ENCODE results near the gene CR2. TPM values are rescaled to one million over a fixed set of nuclear protein-coding genes. Genes with fewer than 3 reads are reported as not detected.

Gene CR2
- total and polyA plus RNA-seq, 7 donors, result 0.01 to 0.27 (median 0.16) TPM; not detected in 3

DNA sequence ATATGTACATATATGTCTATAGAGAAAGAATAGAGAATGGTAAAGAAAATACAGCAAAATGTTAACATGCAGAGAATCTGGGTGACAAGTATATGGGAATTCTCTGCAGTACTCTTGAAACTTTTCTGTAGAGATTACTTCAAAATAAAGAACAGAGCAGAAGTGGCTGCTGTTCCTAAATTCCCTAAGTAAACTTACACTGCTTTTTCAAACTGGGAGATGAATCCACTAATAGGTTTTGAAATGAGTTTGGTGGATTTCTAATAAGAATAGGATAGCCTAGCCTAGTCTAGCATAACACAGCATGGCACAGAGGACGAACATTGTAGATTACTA, 450 bp upstream of the CR2 start:
- intact Hi-C loops (cut with DNase I), result no loop called here
- no peaks in the 10 kb centered on the region for H3K36me3 ChIP-seq (ENCODE audit: insufficient read depth in 1 of 2, low read depth in 1 of 2)
- H3K27me3 ChIP-seq (ENCODE audit: insufficient read depth in 3 of 3, low read length in 2 of 3), result peaks cover 0 to 64% (median 9%) of the 10 kb centered on the region in 3 donors
- no peaks in the 10 kb centered on the region for H3K9me3 ChIP-seq
- H3K4me3 ChIP-seq, result peak overlapping the region; percentile 61
- no peak overlapping the region for H3K27ac ChIP-seq
- peak in 1 of 4 donors; percentile 29 for ATAC-seq
- DNase-seq, result no peak
- no peaks in the 10 kb centered on the region for H3K4me1 ChIP-seq
- TF ChIP-seq, protein P1, sequence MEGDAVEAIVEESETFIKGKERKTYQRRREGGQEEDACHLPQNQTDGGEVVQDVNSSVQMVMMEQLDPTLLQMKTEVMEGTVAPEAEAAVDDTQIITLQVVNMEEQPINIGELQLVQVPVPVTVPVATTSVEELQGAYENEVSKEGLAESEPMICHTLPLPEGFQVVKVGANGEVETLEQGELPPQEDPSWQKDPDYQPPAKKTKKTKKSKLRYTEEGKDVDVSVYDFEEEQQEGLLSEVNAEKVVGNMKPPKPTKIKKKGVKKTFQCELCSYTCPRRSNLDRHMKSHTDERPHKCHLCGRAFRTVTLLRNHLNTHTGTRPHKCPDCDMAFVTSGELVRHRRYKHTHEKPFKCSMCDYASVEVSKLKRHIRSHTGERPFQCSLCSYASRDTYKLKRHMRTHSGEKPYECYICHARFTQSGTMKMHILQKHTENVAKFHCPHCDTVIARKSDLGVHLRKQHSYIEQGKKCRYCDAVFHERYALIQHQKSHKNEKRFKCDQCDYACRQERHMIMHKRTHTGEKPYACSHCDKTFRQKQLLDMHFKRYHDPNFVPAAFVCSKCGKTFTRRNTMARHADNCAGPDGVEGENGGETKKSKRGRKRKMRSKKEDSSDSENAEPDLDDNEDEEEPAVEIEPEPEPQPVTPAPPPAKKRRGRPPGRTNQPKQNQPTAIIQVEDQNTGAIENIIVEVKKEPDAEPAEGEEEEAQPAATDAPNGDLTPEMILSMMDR (IDR thresholded peaks at IDR 0.05), result no peak
- 10 to 23% (median 14%) methylated on average over 1 of the region's 1 CpG for WGBS, 3 donors

DNA sequence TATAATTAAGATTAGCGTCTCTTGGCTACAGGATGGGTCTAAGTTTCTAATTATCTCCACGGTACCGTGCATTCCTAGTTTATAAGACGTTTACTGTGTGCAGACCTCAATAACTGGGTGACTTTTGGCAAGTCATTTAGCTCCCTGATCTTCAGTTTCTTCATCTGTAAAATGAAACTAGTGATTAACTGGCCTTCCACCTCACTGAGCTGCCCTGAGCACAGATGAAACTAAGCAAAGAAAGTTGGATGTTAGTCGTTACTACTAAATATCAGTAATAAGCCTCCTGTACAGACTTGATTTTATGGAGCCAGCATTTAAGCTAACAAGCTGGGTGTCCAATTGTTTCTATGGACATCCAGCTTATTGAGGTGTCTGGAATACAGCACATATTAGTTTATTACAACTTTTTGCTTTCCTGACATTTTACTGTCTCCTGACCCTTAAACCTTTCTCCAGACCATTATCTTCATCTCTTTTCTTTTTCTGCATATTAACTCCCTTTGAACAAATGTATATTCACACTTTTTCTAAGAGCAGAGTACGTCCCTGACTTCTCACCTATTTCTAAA, 1.1 kb downstream of the CR2 start:
- 38 to 44% (median 43%) methylated on average over 6 of the region's 6 CpGs for WGBS, 3 donors
- intact Hi-C loops (cut with DNase I), result no loop called here
- Histone ChIP-seq H3K36me3 (ENCODE audit: insufficient read depth in 1 of 2, low read depth in 1 of 2) (no peaks in the 10 kb centered on the region), H3K27me3 (ENCODE audit: insufficient read depth in 3 of 3, low read length in 2 of 3) (peaks cover 0 to 70% (median 9%) of the 10 kb centered on the region in 3 donors), H3K9me3 (no peaks in the 10 kb centered on the region), H3K27ac (no peak overlapping the region), H3K4me3 (peak overlapping the region; percentile 61), H3K4me1 (no peaks in the 10 kb centered on the region)
- TF ChIP-seq, protein P1 (IDR thresholded peaks at IDR 0.05), result no peak
- DNase-seq (no peak), ATAC-seq (no peak)

DNA sequence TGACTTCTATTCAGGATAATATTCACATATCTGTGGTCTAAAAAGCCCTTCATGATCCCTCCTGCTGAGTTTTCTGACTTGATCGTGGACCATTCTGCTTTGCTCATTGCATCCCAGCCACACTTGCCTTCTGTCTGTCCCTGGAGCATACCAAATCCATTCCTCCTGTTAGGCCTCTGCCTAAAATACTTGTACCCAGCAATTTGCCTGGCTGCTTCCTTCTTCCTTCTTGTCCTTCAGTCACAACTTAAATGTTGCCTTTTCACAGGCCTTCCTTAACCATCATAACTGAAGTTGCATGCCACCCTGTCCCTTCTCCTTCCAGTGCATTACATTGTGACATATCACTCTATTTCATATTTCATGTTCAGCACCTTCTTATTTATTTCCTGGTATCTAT, 4.3 kb downstream of the CR2 start:
- TF ChIP-seq, protein P1 (IDR thresholded peaks at IDR 0.05), result no peak
- 70 to 75% (median 74%) methylated on average over 1 of the region's 1 CpG for WGBS, 3 donors
- Histone ChIP-seq H3K9me3 (no peaks in the 10 kb centered on the region), H3K4me3 (no peak overlapping the region), H3K27me3 (ENCODE audit: insufficient read depth in 3 of 3, low read length in 2 of 3) (peaks cover 3 to 61% (median 6%) of the 10 kb centered on the region in 3 donors), H3K36me3 (ENCODE audit: insufficient read depth in 1 of 2, low read depth in 1 of 2) (no peaks in the 10 kb centered on the region), H3K27ac (no peak overlapping the region), H3K4me1 (no peaks in the 10 kb centered on the region)
- DNase-seq, result no peak
- intact Hi-C loops (cut with DNase I), result no loop called here
- no peak for ATAC-seq

DNA sequence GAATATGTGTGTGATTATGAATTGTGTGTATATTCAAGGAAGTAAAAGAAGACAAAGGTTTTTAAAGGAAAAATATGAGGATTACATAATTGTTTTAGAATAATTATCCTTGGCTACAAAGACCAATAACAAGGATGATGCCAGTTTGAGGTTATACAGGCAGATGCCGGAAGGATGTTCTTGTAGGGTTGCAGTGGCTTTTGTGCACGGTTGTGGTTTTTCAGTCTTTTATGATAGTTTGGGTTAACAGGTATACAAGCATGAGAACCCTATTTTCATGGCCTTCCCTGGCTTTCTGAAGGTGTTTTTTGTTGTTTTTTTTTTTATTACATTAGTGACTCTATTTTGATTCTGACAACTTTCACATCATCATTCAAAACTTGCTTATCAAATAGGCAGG, 4.9 kb downstream of the CR2 start:
- ATAC-seq (no peak), DNase-seq (no peak)
- TF ChIP-seq, protein P1 (IDR thresholded peaks at IDR 0.05), result no peak
- peaks cover 4 to 56% (median 6%) of the 10 kb centered on the region in 3 donors for H3K27me3 ChIP-seq (ENCODE audit: insufficient read depth in 3 of 3, low read length in 2 of 3)
- intact Hi-C loops (cut with DNase I), result no loop called here
- H3K9me3 ChIP-seq, result no peaks in the 10 kb centered on the region
- H3K4me3 ChIP-seq, result no peak overlapping the region
- 86 to 96% (median 94%) methylated on average over 2 of the region's 2 CpGs for WGBS, 3 donors
- no peaks in the 10 kb centered on the region for H3K36me3 ChIP-seq (ENCODE audit: insufficient read depth in 1 of 2, low read depth in 1 of 2)
- H3K27ac ChIP-seq, result no peak overlapping the region
- no peaks in the 10 kb centered on the region for H3K4me1 ChIP-seq

DNA sequence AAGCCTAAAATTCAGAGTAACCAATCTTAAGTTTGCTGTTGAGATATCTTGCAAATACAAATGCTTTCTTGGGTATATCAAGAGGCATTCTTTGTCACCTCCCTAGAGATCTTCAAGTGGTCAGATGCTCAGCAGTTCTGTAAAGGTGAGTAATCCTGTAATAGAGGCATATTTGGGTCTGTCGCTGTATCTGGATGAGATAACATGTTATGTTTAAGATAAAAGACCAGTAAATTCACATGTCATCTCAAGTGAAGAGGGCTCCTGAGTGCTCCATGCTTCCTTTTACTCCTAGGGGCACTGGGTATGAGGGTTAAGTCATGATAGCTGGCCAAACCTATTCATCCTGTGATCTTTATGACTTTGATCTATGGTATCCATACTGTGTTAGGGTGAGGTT, 7.5 kb downstream of the CR2 start:
- Histone ChIP-seq H3K4me3 (no peak overlapping the region), H3K36me3 (ENCODE audit: insufficient read depth in 1 of 2, low read depth in 1 of 2) (no peaks in the 10 kb centered on the region), H3K9me3 (no peaks in the 10 kb centered on the region), H3K4me1 (no peaks in the 10 kb centered on the region), H3K27me3 (ENCODE audit: insufficient read depth in 3 of 3, low read length in 2 of 3) (peaks cover 0 to 36% (median 7%) of the 10 kb centered on the region in 3 donors), H3K27ac (no peak overlapping the region)
- 88 to 93% (median 90%) methylated on average over 1 of the region's 1 CpG for WGBS, 3 donors
- intact Hi-C loops (cut with DNase I), result no loop called here
- DNase-seq (no peak), ATAC-seq (no peak)
- TF ChIP-seq, protein P1 (IDR thresholded peaks at IDR 0.05), result no peak
